ENCODE data around the gene ADH5. TPM values are rescaled to one million over a fixed set of nuclear protein-coding genes. Genes with fewer than 3 reads are reported as not detected.

Gene ADH5
- total and polyA plus RNA-seq, 7 donors, result 59.8 to 108 (median 75.1) TPM

- WGBS, 3 donors, result 95 to 96% (median 96%) methylated on average over 4 of the region's 4 CpGs
- intact Hi-C loops (cut with DNase I), result no loop called here
- Histone ChIP-seq H3K27me3 (ENCODE audit: insufficient read depth in 3 of 3, low read length in 2 of 3) (no peaks in the 10 kb centered on the region), H3K27ac (no peak overlapping the region), H3K9me3 (peaks cover 11% of the 10 kb centered on the region), H3K36me3 (ENCODE audit: insufficient read depth in 1 of 2, low read depth in 1 of 2) (peaks cover 0 to 16% of the 10 kb centered on the region in 2 donors), H3K4me1 (no peaks in the 10 kb centered on the region), H3K4me3 (no peak overlapping the region)
- no peak for ATAC-seq
- no peak for TF ChIP-seq CTCF (IDR thresholded peaks at IDR 0.05)
- DNase-seq, result no peak
These were observed 54.6 kb downstream of the ADH5 start for GRCh38 chr4:99033956-99034355.

GRCh38 chr4:99029852-99030251 lies 58.7 kb downstream of the ADH5 start:
- intact Hi-C loops (cut with DNase I), result no loop called here
- no peak for DNase-seq
- Histone ChIP-seq H3K27me3 (ENCODE audit: insufficient read depth in 3 of 3, low read length in 2 of 3) (no peaks in the 10 kb centered on the region), H3K4me1 (peaks cover 6% of the 10 kb centered on the region), H3K27ac (no peak overlapping the region), H3K4me3 (no peak overlapping the region), H3K9me3 (no peaks in the 10 kb centered on the region), H3K36me3 (ENCODE audit: insufficient read depth in 1 of 2, low read depth in 1 of 2) (peaks cover 0 to 4% of the 10 kb centered on the region in 2 donors)
- TF ChIP-seq CTCF (IDR thresholded peaks at IDR 0.05), result no peak
- WGBS, 3 donors, result 91 to 94% (median 94%) methylated on average over 3 of the region's 3 CpGs
- ATAC-seq, result no peak

GRCh38 chr4:99029018-99029735 lies 59.4 kb downstream of the ADH5 start:
- peaks cover 11% of the 10 kb centered on the region for H3K4me1 ChIP-seq
- H3K4me3 ChIP-seq, result no peak overlapping the region
- TF ChIP-seq CTCF (IDR thresholded peaks at IDR 0.05), result no peak
- H3K27me3 ChIP-seq (ENCODE audit: insufficient read depth in 3 of 3, low read length in 2 of 3), result no peaks in the 10 kb centered on the region
- intact Hi-C loops (cut with DNase I), result no loop called here
- DNase-seq (no peak), ATAC-seq (no peak)
- H3K36me3 ChIP-seq (ENCODE audit: insufficient read depth in 1 of 2, low read depth in 1 of 2), result no peaks in the 10 kb centered on the region
- no peaks in the 10 kb centered on the region for H3K9me3 ChIP-seq
- H3K27ac ChIP-seq, result no peak overlapping the region
- WGBS, 3 donors, result 0 to 81% (median 63%) methylated on average over 1 of the region's 1 CpG

- DNase-seq (no peak), ATAC-seq (no peak)
- no peak overlapping the region for H3K4me3 ChIP-seq
- no peaks in the 10 kb centered on the region for H3K9me3 ChIP-seq
- no peak overlapping the region for H3K27ac ChIP-seq
- H3K27me3 ChIP-seq (ENCODE audit: insufficient read depth in 3 of 3, low read length in 2 of 3), result no peaks in the 10 kb centered on the region
- no peaks in the 10 kb centered on the region for H3K36me3 ChIP-seq (ENCODE audit: insufficient read depth in 1 of 2, low read depth in 1 of 2)
- intact Hi-C loops (cut with DNase I), result no loop called here
- no peak for TF ChIP-seq CTCF (IDR thresholded peaks at IDR 0.05)
- peaks cover 11% of the 10 kb centered on the region for H3K4me1 ChIP-seq
These were observed 60.4 kb downstream of the ADH5 start for GRCh38 chr4:99028187-99028586.

- Histone ChIP-seq H3K9me3 (no peaks in the 10 kb centered on the region), H3K27me3 (ENCODE audit: insufficient read depth in 3 of 3, low read length in 2 of 3) (no peaks in the 10 kb centered on the region), H3K4me1 (peaks cover 11% of the 10 kb centered on the region), H3K27ac (no peak overlapping the region), H3K4me3 (no peak overlapping the region), H3K36me3 (ENCODE audit: insufficient read depth in 1 of 2, low read depth in 1 of 2) (no peaks in the 10 kb centered on the region)
- TF ChIP-seq CTCF (IDR thresholded peaks at IDR 0.05), result no peak
- intact Hi-C loops (cut with DNase I), result no loop called here
- 86 to 95% (median 94%) methylated on average over 2 of the region's 2 CpGs for WGBS, 3 donors
- ATAC-seq (no peak), DNase-seq (no peak)
These were observed 61.3 kb downstream of the ADH5 start for GRCh38 chr4:99027304-99027703.
